Peyer's patch (tissue), 4 donors: ENCODE results near the gene ECHDC1.

Experiments used
- POLR2A ChIP-seq, 2 donors: fragments of 450-650 bp; IDR thresholded peaks; one replicate each; pipeline ENCODE4 v1.5.1; 2017; ENCODE audit warnings: antibody characterized with exemption in 2 of 2, mild to moderate bottlenecking in 2 of 2, moderate library complexity in 2 of 2
- TF ChIP-seq, protein P1 (sequence below), 6 experiments: fragments of 450-650 bp in 4 of 6; fragments of 200-600 bp in 2 of 6; sonication (generic) in 1 of 6; IDR thresholded peaks; one replicate each; pipeline ENCODE4 v1.5.1; 2017 to 2019; ENCODE audit warnings: antibody characterized with exemption in 6 of 6, mild to moderate bottlenecking in 3 of 6, moderate library complexity in 1 of 6

DNA sequence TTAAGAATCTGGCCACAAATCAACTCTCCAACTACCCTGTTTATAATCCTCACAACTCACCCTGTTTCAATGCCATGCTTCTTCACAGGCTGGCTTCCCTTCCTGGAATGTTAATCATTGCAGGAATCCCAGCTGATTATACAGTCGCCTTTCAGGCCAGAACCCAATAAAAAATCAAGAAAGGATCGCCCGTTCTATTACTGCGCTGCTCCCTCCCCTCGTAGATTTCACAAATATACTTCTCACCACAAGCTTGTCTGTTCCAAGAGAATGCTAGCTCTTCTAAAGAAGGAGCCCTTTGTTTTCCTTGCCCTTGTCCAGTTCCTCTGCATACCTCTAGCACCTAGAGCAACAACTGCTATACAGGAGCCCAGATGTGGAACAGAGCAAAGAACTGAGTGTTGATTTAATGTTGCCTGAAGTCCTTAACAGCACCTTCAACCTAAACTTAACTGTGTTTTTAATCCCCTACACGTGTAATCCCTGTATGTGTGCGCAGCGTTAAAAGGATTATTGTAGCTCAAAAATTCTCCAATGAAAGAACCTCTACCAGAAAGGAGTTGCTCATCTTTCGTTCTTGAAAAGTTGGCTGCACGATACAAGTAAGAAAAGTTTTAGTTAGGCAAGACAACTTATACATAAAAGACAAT is 988 bp downstream of the ECHDC1 start:
- TF ChIP-seq, protein P1, sequence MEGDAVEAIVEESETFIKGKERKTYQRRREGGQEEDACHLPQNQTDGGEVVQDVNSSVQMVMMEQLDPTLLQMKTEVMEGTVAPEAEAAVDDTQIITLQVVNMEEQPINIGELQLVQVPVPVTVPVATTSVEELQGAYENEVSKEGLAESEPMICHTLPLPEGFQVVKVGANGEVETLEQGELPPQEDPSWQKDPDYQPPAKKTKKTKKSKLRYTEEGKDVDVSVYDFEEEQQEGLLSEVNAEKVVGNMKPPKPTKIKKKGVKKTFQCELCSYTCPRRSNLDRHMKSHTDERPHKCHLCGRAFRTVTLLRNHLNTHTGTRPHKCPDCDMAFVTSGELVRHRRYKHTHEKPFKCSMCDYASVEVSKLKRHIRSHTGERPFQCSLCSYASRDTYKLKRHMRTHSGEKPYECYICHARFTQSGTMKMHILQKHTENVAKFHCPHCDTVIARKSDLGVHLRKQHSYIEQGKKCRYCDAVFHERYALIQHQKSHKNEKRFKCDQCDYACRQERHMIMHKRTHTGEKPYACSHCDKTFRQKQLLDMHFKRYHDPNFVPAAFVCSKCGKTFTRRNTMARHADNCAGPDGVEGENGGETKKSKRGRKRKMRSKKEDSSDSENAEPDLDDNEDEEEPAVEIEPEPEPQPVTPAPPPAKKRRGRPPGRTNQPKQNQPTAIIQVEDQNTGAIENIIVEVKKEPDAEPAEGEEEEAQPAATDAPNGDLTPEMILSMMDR (IDR thresholded peaks at IDR 0.05), result no peak
- peak; percentile 11 to 35 for TF ChIP-seq POLR2A (IDR thresholded peaks at IDR 0.05)
